Endodermal cell (in vitro differentiated cells): ENCODE measurements around the gene MRPS27. TPM values are rescaled to one million over a fixed set of nuclear protein-coding genes. Genes with fewer than 3 reads are reported as not detected.

Experiments used
- DNase-seq: peaks from one replicate; pipeline ENCODE4 v3.0.0-alpha.2; 2017
- H3K27ac ChIP-seq: 2 replicates; pipeline ENCODE4 v1.5.1; 2013; ENCODE audit warnings: mild to moderate bottlenecking, low read depth, low read length, moderate library complexity
- H3K27me3 ChIP-seq: 2 replicates; pipeline ENCODE4 v1.6.1; 2013; ENCODE audit warnings: mild to moderate bottlenecking, low read length, moderate library complexity; ENCODE audit not compliant: insufficient read depth, control insufficient read depth, poor library complexity, severe bottlenecking
- H3K36me3 ChIP-seq: 2 replicates; pipeline ENCODE4 v1.7.0; 2013; ENCODE audit warnings: mild to moderate bottlenecking, low read length, moderate library complexity; ENCODE audit not compliant: control insufficient read depth, insufficient read depth
- H3K4me1 ChIP-seq: one replicate; pipeline ENCODE4 v1.7.0; 2013; ENCODE audit warnings: low read length; ENCODE audit not compliant: control insufficient read depth, insufficient read depth
- H3K4me3 ChIP-seq: 2 replicates; pipeline ENCODE4 v1.5.1; 2013; ENCODE audit warnings: mild to moderate bottlenecking, low read length, moderate library complexity
- H3K9ac ChIP-seq: 2 replicates; pipeline ENCODE4 v1.6.1; 2013; ENCODE audit warnings: mild to moderate bottlenecking, low read length, moderate library complexity; ENCODE audit not compliant: poor library complexity, severe bottlenecking; ENCODE audit errors: extremely low read depth
- H3K9me3 ChIP-seq: 2 replicates; pipeline ENCODE4 v1.6.1; 2013; ENCODE audit warnings: mild to moderate bottlenecking, low read length, moderate library complexity; ENCODE audit not compliant: control insufficient read depth
- H3K27ac Mint-ChIP-seq: 2 replicates; pipeline ENCODE4 v1.8.0; 2020; ENCODE audit warnings: mixed read lengths
- H3K27me3 Mint-ChIP-seq: 2 replicates; pipeline ENCODE4 v1.8.0; 2021; ENCODE audit warnings: mild to moderate bottlenecking, mixed read lengths; ENCODE audit not compliant: insufficient read depth
- H3K36me3 Mint-ChIP-seq: 2 replicates; pipeline ENCODE4 v1.8.0; 2020; ENCODE audit warnings: low read depth, mixed read lengths
- H3K4me1 Mint-ChIP-seq: 2 replicates; pipeline ENCODE4 v1.8.0; 2020; ENCODE audit warnings: mixed read lengths
- H3K4me3 Mint-ChIP-seq: 2 replicates; pipeline ENCODE4 v1.8.0; 2020; ENCODE audit warnings: mild to moderate bottlenecking, moderate library complexity, mixed read lengths
- H3K9me3 Mint-ChIP-seq: 2 replicates; pipeline ENCODE4 v1.8.0; 2020; ENCODE audit warnings: mild to moderate bottlenecking, mixed read lengths
- CTCF ChIP-seq: fragments of 200-600 bp; sonication (generic); conservative IDR thresholded peaks from 2 replicates; pipeline ENCODE4 v1.5.0; 2021; ENCODE audit warnings: antibody characterized with exemption, mild to moderate bottlenecking
- WGBS, 2 experiments: methylation state at CpG; one replicate each; pipeline versions ENCODE4 v1.1.5 to v1.1.7; 2013; ENCODE audit warnings: missing lambda C conversion rate in 2 of 2, mixed read lengths in 1 of 2; ENCODE audit not compliant: insufficient coverage in 1 of 2, insufficient read length in 1 of 2; 5-methylcytosine and 5-hydroxymethylcytosine counted together
- total RNA-seq, 2 donors: library from RNA; stranded (reverse); fragmentation: NEBNext Ultra II Directional in 1 of 2; extraction: Animal tissue kit (Norgen Biotek cat#: 25700) in 1 of 2; gene quantifications; 2 replicates in 1 of 2; 3 replicates in 1 of 2; pipeline ENCODE4 v1.2.1, GENCODE V29; 2021

MRPS27 gene
- total RNA-seq, 2 donors from 2014 or later = 55.2 to 80.8 TPM

DNA sequence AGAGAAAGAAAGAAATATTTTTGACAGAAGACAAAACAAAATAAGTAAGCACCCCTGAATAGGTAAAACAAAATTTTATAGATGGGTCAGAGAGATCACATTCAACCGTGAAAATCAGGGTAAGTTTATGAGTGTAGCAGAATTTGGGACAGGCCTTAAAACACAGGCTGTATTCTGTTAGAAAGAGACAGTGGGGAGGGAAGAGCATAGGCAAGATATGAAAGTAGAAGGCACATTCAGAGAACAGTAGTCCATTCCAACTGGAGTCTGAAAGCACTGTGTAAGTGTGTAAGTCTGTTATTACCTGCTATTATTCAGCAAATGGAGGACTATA, 38.6 kb downstream of the MRPS27 start:
- no peak overlapping the region for H3K27ac ChIP-seq
- Mint-ChIP-seq H3K36me3 (peaks cover 21% of the 10 kb centered on the region), H3K4me3 (no peak overlapping the region), H3K4me1 (no peaks in the 10 kb centered on the region), H3K9me3 (peaks cover 12% of the 10 kb centered on the region), H3K27me3 (no peaks in the 10 kb centered on the region), H3K27ac (no peak overlapping the region)
- TF ChIP-seq CTCF = no peak
- H3K27me3 ChIP-seq = no peaks in the 10 kb centered on the region
- H3K36me3 ChIP-seq = peaks cover 30% of the 10 kb centered on the region
- no peak overlapping the region for H3K4me3 ChIP-seq
- H3K9ac ChIP-seq = no peak overlapping the region
- DNase-seq = no peak
- peaks cover 3% of the 10 kb centered on the region for H3K9me3 ChIP-seq
- H3K4me1 ChIP-seq = no peaks in the 10 kb centered on the region
- 82 to 93% methylated on average over 1 of the region's 1 CpG for WGBS, 2 experiments

GRCh38 chr5:72280581-72281069, 39.4 kb downstream of the MRPS27 start:
- no peaks in the 10 kb centered on the region for H3K27me3 Mint-ChIP-seq
- Histone ChIP-seq H3K4me1 (no peaks in the 10 kb centered on the region), H3K27ac (no peak overlapping the region), H3K27me3 (no peaks in the 10 kb centered on the region), H3K9me3 (peaks cover 9% of the 10 kb centered on the region), H3K9ac (no peak overlapping the region), H3K36me3 (peaks cover 30% of the 10 kb centered on the region), H3K4me3 (no peak overlapping the region)
- H3K27ac Mint-ChIP-seq = no peak overlapping the region
- peak; percentile 79 for TF ChIP-seq CTCF
- DNase-seq = peak; percentile 60
- peaks cover 16% of the 10 kb centered on the region for H3K9me3 Mint-ChIP-seq
- 76% methylated on average over 2 of the region's 2 CpGs; no CpG with 5 or more reads in 1 of the 2 experiments for WGBS, 2 experiments
- H3K4me3 Mint-ChIP-seq = no peak overlapping the region
- peaks cover 28% of the 10 kb centered on the region for H3K36me3 Mint-ChIP-seq
- H3K4me1 Mint-ChIP-seq = no peaks in the 10 kb centered on the region

DNA sequence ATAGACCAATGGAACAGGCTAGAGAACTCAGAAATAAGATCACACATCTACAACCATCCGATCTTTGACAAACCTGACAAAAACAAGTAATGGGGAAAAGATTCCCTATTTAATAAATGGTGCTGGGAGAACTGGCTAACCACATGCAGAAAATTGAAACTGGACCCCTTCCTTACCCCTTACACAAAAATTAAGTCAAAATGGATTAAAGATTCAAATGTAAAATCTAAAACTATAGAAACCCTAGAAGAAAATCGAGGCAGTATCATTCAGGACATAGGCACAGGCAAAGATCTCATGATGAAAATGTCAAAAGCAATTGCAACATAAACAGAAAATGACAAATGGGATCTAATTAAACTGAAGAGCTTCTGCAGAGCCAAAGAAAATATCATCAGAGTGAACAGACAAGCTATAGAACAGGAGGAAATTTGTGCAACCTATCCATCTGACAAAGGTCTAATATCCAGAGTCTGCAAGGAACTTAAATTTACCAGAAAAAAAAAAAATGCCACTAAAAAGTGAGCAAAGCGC, 43.8 kb downstream of the MRPS27 start:
- no peaks in the 10 kb centered on the region for H3K4me1 ChIP-seq
- no peak overlapping the region for H3K4me3 Mint-ChIP-seq
- H3K27ac ChIP-seq = no peak overlapping the region
- peaks cover 7% of the 10 kb centered on the region for H3K4me1 Mint-ChIP-seq
- no peak overlapping the region for H3K27ac Mint-ChIP-seq
- H3K27me3 Mint-ChIP-seq = no peaks in the 10 kb centered on the region
- H3K9ac ChIP-seq = no peak overlapping the region
- TF ChIP-seq CTCF = no peak
- H3K9me3 Mint-ChIP-seq = peaks cover 16% of the 10 kb centered on the region
- H3K9me3 ChIP-seq = peaks cover 9% of the 10 kb centered on the region
- H3K36me3 Mint-ChIP-seq = peaks cover 28% of the 10 kb centered on the region
- no peaks in the 10 kb centered on the region for H3K27me3 ChIP-seq
- no peak for DNase-seq
- WGBS, 2 experiments = 83 to 90% methylated on average over 1 to 3 of the region's 3 CpGs
- H3K4me3 ChIP-seq = no peak overlapping the region
- H3K36me3 ChIP-seq = peaks cover 25% of the 10 kb centered on the region
